GM23338 (cell line): ENCODE results near the gene PTGFR. TPM values are rescaled to one million over a fixed set of nuclear protein-coding genes. Genes with fewer than 3 reads are reported as not detected.

Source experiments
- ATAC-seq: fragments of 200-7000 bp; cut with Tn5 transposase; 3 replicates; pipeline ENCODE4 v1.9.1; 2020
- DNase-seq: peaks from one replicate; pipeline ENCODE4 v3.0.0-alpha.2; 2015; ENCODE audit warnings: low spot score
- H2AFZ ChIP-seq: fragments of 200-600 bp; sonication (generic); 2 replicates; pipeline ENCODE4 v1.8.0; 2016; ENCODE audit warnings: antibody characterized with exemption, mild to moderate bottlenecking, moderate library complexity
- H3F3A ChIP-seq: fragments of 200-600 bp; sonication (generic); replicated peaks from 2 replicates; pipeline ENCODE4 v1.8.0; 2017; ENCODE audit warnings: antibody characterized with exemption, mixed run types, low read depth
- H3K27ac ChIP-seq: fragments of 200-600 bp; sonication (generic); 2 replicates; pipeline ENCODE4 v1.6.1; 2016; ENCODE audit warnings: low read depth
- H3K27me3 ChIP-seq: fragments of 200-600 bp; sonication (generic); 2 replicates; pipeline ENCODE4 v1.8.0; 2016; ENCODE audit warnings: mild to moderate bottlenecking, mixed run types, moderate library complexity; ENCODE audit not compliant: insufficient read depth
- H3K36me3 ChIP-seq: fragments of 200-600 bp; sonication (generic); 2 replicates; pipeline ENCODE4 v1.8.0; 2016; ENCODE audit warnings: mild to moderate bottlenecking; ENCODE audit not compliant: insufficient read depth
- H3K4me1 ChIP-seq: fragments of 200-600 bp; sonication (generic); 2 replicates; pipeline ENCODE4 v1.8.0; 2016; ENCODE audit warnings: mild to moderate bottlenecking, moderate library complexity; ENCODE audit not compliant: insufficient read depth
- H3K4me2 ChIP-seq: fragments of 200-600 bp; sonication (generic); 2 replicates; pipeline ENCODE4 v1.7.1; 2017; ENCODE audit warnings: mixed run types
- H3K4me3 ChIP-seq: fragments of 200-600 bp; sonication (generic); 2 replicates; pipeline ENCODE4 v1.6.1; 2016; ENCODE audit warnings: mixed run types
- H3K79me2 ChIP-seq: fragments of 200-600 bp; sonication (generic); replicated peaks from 2 replicates; pipeline ENCODE4 v1.8.0; 2017; ENCODE audit warnings: mild to moderate bottlenecking; ENCODE audit not compliant: insufficient read depth
- H3K9me2 ChIP-seq: fragments of 200-600 bp; sonication (generic); 2 replicates; pipeline ENCODE4 v1.8.0; 2017; ENCODE audit not compliant: insufficient read depth
- H4K20me1 ChIP-seq: fragments of 200-600 bp; sonication (generic); replicated peaks from 2 replicates; pipeline ENCODE4 v1.8.0; 2017; ENCODE audit warnings: mild to moderate bottlenecking; ENCODE audit not compliant: insufficient read depth
- H3K27ac Mint-ChIP-seq: 2 replicates; pipeline ENCODE4 v1.8.0; 2020; ENCODE audit warnings: inconsistent platforms, mild to moderate bottlenecking, moderate library complexity, mixed read lengths
- H3K27me3 Mint-ChIP-seq: 3 replicates; pipeline ENCODE4 v1.8.0; 2022; ENCODE audit warnings: low read depth, mild to moderate bottlenecking, moderate library complexity, mixed read lengths, inconsistent platforms; ENCODE audit not compliant: insufficient read depth, poor library complexity
- H3K36me3 Mint-ChIP-seq: 3 replicates; pipeline ENCODE4 v1.8.0; 2021; ENCODE audit warnings: low read depth, mild to moderate bottlenecking, inconsistent platforms, moderate library complexity, mixed read lengths
- H3K4me1 Mint-ChIP-seq: 3 replicates; pipeline ENCODE4 v1.8.0; 2020; ENCODE audit warnings: mild to moderate bottlenecking, inconsistent platforms, mixed read lengths
- H3K4me3 Mint-ChIP-seq: 3 replicates; pipeline ENCODE4 v1.8.0; 2021; ENCODE audit warnings: moderate library complexity, mild to moderate bottlenecking, inconsistent platforms, mixed read lengths
- H3K9me3 Mint-ChIP-seq: 3 replicates; pipeline ENCODE4 v1.8.0; 2020; ENCODE audit warnings: moderate library complexity, mild to moderate bottlenecking, inconsistent platforms, mixed read lengths
- CREB1 ChIP-seq: fragments of 250-450 bp; sonication (Bioruptor Pico); IDR thresholded peaks from 2 replicates; pipeline ENCODE4 v1.5.0; 2020; ENCODE audit warnings: low read depth, mild to moderate bottlenecking, moderate library complexity
- EZH2phosphoT487 ChIP-seq: fragments of 200-600 bp; sonication (generic); IDR thresholded peaks from one replicate; pipeline ENCODE4 v1.8.1; 2018; ENCODE audit warnings: antibody characterized with exemption; ENCODE audit not compliant: unreplicated experiment
- JUNB ChIP-seq: IDR thresholded peaks from one replicate; pipeline ENCODE4 v1.6.1; 2016; ENCODE audit warnings: antibody characterized with exemption; ENCODE audit not compliant: unreplicated experiment
- NANOG ChIP-seq: IDR thresholded peaks from 2 replicates; pipeline ENCODE4 v1.6.1; 2016; ENCODE audit warnings: antibody characterized with exemption, borderline replicate concordance
- POLR2AphosphoS5 ChIP-seq: IDR thresholded peaks from 2 replicates; pipeline ENCODE4 v1.6.1; 2016; ENCODE audit warnings: antibody characterized with exemption, low read depth
- STAT1 ChIP-seq: IDR thresholded peaks from one replicate; pipeline ENCODE4 v1.6.1; 2016; ENCODE audit warnings: antibody characterized with exemption; ENCODE audit not compliant: unreplicated experiment
- ZNF114 ChIP-seq: fragments of 250-450 bp; sonication (Bioruptor Pico); IDR thresholded peaks from 2 replicates; pipeline ENCODE4 v1.5.0; 2020; ENCODE audit warnings: mild to moderate bottlenecking, moderate library complexity
- ZNF331 ChIP-seq: fragments of 250-450 bp; sonication (Bioruptor Pico); IDR thresholded peaks from 2 replicates; pipeline ENCODE4 v1.5.0; 2020; ENCODE audit warnings: low read depth, mild to moderate bottlenecking, moderate library complexity
- polyA plus RNA-seq: library from polyadenylated mRNA; unstranded; fragments of >200 nt; fragmentation: Nextera tagmentation; extraction: Ambion mirVana; gene quantifications from 2 replicates; pipeline ENCODE4 v1.2.1, GENCODE V29; 2016
- total RNA-seq: library from RNA; depleted of rRNA; stranded (reverse); fragments of >200 nt; shearing (Covaris generic); gene quantifications from 2 replicates; pipeline ENCODE4 v1.2.3, GENCODE V29; 2014
- TF ChIP-seq, protein P1 (sequence below): fragments of 250-450 bp; sonication (Bioruptor Pico); IDR thresholded peaks from 2 replicates; pipeline ENCODE4 v1.5.0; 2020; ENCODE audit warnings: mild to moderate bottlenecking, moderate library complexity
- TF ChIP-seq, protein P2 (sequence below): IDR thresholded peaks from one replicate; pipeline ENCODE4 v1.6.1; 2018; ENCODE audit warnings: antibody characterized with exemption; ENCODE audit not compliant: unreplicated experiment
- TF ChIP-seq, protein P3 (sequence below): IDR thresholded peaks from 2 replicates; pipeline ENCODE4 v1.6.1; 2016; ENCODE audit warnings: antibody characterized with exemption

PTGFR gene
- total and polyA plus RNA-seq, 2 experiments from 2014 or later: 0.24 TPM; not detected in 1

DNA sequence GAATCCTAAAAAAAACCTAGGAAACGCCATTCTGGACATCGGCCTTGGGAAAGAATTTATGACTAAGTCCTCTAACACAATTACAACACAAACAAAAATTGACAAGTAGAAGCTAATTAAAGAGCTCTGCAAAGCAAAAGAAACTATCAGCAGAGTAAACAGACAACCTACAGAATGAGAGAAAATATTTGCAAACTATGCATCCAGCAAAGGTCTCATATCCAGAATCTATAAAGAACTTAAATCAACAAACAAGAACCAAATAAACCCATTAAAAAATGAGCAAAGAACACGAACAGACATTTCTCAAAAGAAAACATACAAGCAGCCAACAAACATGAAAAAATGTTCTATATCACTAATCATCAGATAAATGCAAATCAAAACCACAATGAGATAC is 58.6 kb downstream of the PTGFR start (continued):
- TF ChIP-seq, protein P1, sequence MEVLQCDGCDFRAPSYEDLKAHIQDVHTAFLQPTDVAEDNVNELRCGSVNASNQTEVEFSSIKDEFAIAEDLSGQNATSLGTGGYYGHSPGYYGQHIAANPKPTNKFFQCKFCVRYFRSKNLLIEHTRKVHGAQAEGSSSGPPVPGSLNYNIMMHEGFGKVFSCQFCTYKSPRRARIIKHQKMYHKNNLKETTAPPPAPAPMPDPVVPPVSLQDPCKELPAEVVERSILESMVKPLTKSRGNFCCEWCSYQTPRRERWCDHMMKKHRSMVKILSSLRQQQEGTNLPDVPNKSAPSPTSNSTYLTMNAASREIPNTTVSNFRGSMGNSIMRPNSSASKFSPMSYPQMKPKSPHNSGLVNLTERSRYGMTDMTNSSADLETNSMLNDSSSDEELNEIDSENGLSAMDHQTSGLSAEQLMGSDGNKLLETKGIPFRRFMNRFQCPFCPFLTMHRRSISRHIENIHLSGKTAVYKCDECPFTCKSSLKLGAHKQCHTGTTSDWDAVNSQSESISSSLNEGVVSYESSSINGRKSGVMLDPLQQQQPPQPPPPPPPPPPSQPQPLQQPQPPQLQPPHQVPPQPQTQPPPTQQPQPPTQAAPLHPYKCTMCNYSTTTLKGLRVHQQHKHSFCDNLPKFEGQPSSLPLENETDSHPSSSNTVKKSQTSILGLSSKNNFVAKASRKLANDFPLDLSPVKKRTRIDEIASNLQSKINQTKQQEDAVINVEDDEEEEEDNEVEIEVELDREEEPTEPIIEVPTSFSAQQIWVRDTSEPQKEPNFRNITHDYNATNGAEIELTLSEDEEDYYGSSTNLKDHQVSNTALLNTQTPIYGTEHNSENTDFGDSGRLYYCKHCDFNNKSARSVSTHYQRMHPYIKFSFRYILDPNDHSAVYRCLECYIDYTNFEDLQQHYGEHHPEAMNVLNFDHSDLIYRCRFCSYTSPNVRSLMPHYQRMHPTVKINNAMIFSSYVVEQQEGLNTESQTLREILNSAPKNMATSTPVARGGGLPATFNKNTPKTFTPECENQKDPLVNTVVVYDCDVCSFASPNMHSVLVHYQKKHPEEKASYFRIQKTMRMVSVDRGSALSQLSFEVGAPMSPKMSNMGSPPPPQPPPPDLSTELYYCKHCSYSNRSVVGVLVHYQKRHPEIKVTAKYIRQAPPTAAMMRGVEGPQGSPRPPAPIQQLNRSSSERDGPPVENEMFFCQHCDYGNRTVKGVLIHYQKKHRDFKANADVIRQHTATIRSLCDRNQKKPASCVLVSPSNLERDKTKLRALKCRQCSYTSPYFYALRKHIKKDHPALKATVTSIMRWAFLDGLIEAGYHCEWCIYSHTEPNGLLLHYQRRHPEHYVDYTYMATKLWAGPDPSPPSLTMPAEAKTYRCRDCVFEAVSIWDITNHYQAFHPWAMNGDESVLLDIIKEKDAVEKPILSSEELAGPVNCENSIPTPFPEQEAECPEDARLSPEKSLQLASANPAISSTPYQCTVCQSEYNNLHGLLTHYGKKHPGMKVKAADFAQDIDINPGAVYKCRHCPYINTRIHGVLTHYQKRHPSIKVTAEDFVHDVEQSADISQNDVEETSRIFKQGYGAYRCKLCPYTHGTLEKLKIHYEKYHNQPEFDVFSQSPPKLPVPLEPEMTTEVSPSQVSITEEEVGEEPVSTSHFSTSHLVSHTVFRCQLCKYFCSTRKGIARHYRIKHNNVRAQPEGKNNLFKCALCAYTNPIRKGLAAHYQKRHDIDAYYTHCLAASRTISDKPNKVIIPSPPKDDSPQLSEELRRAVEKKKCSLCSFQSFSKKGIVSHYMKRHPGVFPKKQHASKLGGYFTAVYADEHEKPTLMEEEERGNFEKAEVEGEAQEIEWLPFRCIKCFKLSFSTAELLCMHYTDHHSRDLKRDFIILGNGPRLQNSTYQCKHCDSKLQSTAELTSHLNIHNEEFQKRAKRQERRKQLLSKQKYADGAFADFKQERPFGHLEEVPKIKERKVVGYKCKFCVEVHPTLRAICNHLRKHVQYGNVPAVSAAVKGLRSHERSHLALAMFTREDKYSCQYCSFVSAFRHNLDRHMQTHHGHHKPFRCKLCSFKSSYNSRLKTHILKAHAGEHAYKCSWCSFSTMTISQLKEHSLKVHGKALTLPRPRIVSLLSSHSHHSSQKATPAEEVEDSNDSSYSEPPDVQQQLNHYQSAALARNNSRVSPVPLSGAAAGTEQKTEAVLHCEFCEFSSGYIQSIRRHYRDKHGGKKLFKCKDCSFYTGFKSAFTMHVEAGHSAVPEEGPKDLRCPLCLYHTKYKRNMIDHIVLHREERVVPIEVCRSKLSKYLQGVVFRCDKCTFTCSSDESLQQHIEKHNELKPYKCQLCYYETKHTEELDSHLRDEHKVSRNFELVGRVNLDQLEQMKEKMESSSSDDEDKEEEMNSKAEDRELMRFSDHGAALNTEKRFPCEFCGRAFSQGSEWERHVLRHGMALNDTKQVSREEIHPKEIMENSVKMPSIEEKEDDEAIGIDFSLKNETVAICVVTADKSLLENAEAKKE (CRISPR knock-in tag): no peak
- TF ChIP-seq, protein P2, sequence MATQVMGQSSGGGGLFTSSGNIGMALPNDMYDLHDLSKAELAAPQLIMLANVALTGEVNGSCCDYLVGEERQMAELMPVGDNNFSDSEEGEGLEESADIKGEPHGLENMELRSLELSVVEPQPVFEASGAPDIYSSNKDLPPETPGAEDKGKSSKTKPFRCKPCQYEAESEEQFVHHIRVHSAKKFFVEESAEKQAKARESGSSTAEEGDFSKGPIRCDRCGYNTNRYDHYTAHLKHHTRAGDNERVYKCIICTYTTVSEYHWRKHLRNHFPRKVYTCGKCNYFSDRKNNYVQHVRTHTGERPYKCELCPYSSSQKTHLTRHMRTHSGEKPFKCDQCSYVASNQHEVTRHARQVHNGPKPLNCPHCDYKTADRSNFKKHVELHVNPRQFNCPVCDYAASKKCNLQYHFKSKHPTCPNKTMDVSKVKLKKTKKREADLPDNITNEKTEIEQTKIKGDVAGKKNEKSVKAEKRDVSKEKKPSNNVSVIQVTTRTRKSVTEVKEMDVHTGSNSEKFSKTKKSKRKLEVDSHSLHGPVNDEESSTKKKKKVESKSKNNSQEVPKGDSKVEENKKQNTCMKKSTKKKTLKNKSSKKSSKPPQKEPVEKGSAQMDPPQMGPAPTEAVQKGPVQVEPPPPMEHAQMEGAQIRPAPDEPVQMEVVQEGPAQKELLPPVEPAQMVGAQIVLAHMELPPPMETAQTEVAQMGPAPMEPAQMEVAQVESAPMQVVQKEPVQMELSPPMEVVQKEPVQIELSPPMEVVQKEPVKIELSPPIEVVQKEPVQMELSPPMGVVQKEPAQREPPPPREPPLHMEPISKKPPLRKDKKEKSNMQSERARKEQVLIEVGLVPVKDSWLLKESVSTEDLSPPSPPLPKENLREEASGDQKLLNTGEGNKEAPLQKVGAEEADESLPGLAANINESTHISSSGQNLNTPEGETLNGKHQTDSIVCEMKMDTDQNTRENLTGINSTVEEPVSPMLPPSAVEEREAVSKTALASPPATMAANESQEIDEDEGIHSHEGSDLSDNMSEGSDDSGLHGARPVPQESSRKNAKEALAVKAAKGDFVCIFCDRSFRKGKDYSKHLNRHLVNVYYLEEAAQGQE: no peak

DNA sequence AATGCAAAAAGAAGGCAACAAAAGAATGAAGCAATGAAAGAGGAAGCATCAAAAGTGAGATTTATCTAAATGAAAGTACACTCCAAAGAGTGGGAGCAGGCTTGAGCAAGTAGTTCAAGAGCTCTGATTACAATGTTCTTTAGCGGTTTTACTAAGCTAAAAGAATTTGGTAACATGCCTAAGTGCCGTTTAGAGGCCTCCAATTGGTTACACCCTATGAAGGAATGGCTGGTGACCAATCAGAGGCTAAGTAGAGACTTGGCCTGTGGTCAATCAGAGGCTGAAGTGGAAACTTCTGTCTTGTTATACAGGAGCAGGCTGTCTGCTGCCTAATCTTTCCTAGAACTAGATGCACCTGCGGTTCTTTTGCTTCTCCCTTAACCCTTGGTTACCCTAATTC is 59.1 kb downstream of the PTGFR start:
- Histone ChIP-seq H3K79me2 (no peaks in the 10 kb centered on the region), H3F3A (no peaks in the 10 kb centered on the region), H3K9me2 (peaks cover 4% of the 10 kb centered on the region; the same call in 1 of the 2 replicates), H3K4me1 (no peaks in the 10 kb centered on the region), H3K4me2 (no peak overlapping the region), H4K20me1 (no peaks in the 10 kb centered on the region), H3K36me3 (no peaks in the 10 kb centered on the region), H3K4me3 (no peak overlapping the region), H2AFZ (no peak overlapping the region), H3K27me3 (no peaks in the 10 kb centered on the region), H3K27ac (no peak overlapping the region)
- DNase-seq: no peak
- H3K27me3 Mint-ChIP-seq: peaks cover 2% of the 10 kb centered on the region
- H3K9me3 Mint-ChIP-seq: peaks cover 34% of the 10 kb centered on the region
- no peak for ATAC-seq
- H3K36me3 Mint-ChIP-seq: peaks cover 12% of the 10 kb centered on the region; the same call in 2 of the 3 replicates
- H3K27ac Mint-ChIP-seq: no peak overlapping the region
- H3K4me1 Mint-ChIP-seq: no peaks in the 10 kb centered on the region
- H3K4me3 Mint-ChIP-seq: no peak overlapping the region
- TF ChIP-seq EZH2phosphoT487 (no peak), ZNF114 (CRISPR knock-in tag) (no peak), ZNF331 (CRISPR knock-in tag) (no peak), POLR2AphosphoS5 (no peak), STAT1 (no peak), NANOG (no peak), JUNB (no peak), CREB1 (CRISPR knock-in tag) (no peak)
- TF ChIP-seq, protein P3, sequence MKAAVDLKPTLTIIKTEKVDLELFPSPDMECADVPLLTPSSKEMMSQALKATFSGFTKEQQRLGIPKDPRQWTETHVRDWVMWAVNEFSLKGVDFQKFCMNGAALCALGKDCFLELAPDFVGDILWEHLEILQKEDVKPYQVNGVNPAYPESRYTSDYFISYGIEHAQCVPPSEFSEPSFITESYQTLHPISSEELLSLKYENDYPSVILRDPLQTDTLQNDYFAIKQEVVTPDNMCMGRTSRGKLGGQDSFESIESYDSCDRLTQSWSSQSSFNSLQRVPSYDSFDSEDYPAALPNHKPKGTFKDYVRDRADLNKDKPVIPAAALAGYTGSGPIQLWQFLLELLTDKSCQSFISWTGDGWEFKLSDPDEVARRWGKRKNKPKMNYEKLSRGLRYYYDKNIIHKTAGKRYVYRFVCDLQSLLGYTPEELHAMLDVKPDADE: no peak
- TF ChIP-seq, protein P2: no peak
